ENCODE results near the gene FATE1.

The FATE1 gene

GRCh38 chrX:151771726-151772125 lies 55.9 kb downstream of the FATE1 start:
- TF ChIP-seq, protein P1, sequence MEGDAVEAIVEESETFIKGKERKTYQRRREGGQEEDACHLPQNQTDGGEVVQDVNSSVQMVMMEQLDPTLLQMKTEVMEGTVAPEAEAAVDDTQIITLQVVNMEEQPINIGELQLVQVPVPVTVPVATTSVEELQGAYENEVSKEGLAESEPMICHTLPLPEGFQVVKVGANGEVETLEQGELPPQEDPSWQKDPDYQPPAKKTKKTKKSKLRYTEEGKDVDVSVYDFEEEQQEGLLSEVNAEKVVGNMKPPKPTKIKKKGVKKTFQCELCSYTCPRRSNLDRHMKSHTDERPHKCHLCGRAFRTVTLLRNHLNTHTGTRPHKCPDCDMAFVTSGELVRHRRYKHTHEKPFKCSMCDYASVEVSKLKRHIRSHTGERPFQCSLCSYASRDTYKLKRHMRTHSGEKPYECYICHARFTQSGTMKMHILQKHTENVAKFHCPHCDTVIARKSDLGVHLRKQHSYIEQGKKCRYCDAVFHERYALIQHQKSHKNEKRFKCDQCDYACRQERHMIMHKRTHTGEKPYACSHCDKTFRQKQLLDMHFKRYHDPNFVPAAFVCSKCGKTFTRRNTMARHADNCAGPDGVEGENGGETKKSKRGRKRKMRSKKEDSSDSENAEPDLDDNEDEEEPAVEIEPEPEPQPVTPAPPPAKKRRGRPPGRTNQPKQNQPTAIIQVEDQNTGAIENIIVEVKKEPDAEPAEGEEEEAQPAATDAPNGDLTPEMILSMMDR (IDR thresholded peaks at IDR 0.05; ENCODE audit: control insufficient read depth, insufficient read depth, low read depth, low read length, missing control alignments) = no peak
- no peak overlapping the region for H3K4me3 ChIP-seq (ENCODE audit: control insufficient read depth, low read depth, low read length)
- no peak for DNase-seq (ENCODE audit: low read depth)
